PC-9 (cell line): ENCODE data around the gene SCO1. TPM values are rescaled to one million over a fixed set of nuclear protein-coding genes. Genes with fewer than 3 reads are reported as not detected.
"Not testable (repeated sequence)": the region's sequence is repeated elsewhere in the genome, so short reads cannot be mapped to it uniquely, and the experiment has no call there.

Source experiments
- BruUV-seq: library from RNA; stranded (reverse); fragments of 400-500 nt; replicated peaks from 2 replicates; lab custom pipeline; 2021; lab: Mats Ljungman, UMichigan
- CTCF ChIA-PET: fragments of 300-600 bp; sonication (Branson Sonifier 250); formaldehyde crosslinking; loops from one replicate; lab custom pipeline; 2022; ENCODE audit warnings: antibody characterized with exemption; lab: Charles Lee
- POLR2A ChIA-PET: fragments of 300-600 bp; sonication (Branson Sonifier 250); formaldehyde crosslinking; loops from one replicate; lab custom pipeline; 2022; ENCODE audit warnings: antibody characterized with exemption; ENCODE audit not compliant: unreplicated experiment; lab: Charles Lee
- DNase-seq, 2 experiments: peaks; one replicate each; pipeline versions ENCODE4 v3.0.0 to v3.0.0-alpha.2; 2015 to 2022; ENCODE audit warnings: mixed read lengths in 1 of 2
- H2AFZ ChIP-seq: fragments of 200-600 bp; sonication (generic); 2 replicates; pipeline ENCODE4 v1.8.1; 2017; ENCODE audit warnings: antibody characterized with exemption
- H3F3A ChIP-seq: fragments of 200-600 bp; sonication (generic); 2 replicates; pipeline ENCODE4 v1.8.1; 2017; ENCODE audit warnings: antibody characterized with exemption, mild to moderate bottlenecking, low read depth; ENCODE audit not compliant: insufficient read depth
- H3K27ac ChIP-seq: fragments of 200-600 bp; sonication (generic); 2 replicates; pipeline ENCODE4 v1.6.1; 2016; ENCODE audit warnings: mixed run types
- H3K27me3 ChIP-seq: fragments of 200-600 bp; sonication (generic); 2 replicates; pipeline ENCODE4 v1.6.1; 2016; ENCODE audit warnings: low read depth, mixed run types; ENCODE audit not compliant: insufficient read depth
- H3K36me3 ChIP-seq: fragments of 200-600 bp; sonication (generic); 2 replicates; pipeline ENCODE4 v1.6.1; 2016; ENCODE audit warnings: low read depth, mixed run types
- H3K4me1 ChIP-seq: fragments of 200-600 bp; sonication (generic); replicated peaks from 2 replicates; pipeline ENCODE4 v1.6.1; 2016; ENCODE audit warnings: mixed run types; ENCODE audit not compliant: insufficient read depth
- H3K4me2 ChIP-seq: fragments of 200-600 bp; sonication (generic); 2 replicates; pipeline ENCODE4 v1.6.1; 2017; ENCODE audit warnings: mixed run types
- H3K4me3 ChIP-seq: fragments of 200-600 bp; sonication (generic); 2 replicates; pipeline ENCODE4 v1.6.1; 2016; ENCODE audit warnings: mixed run types
- H3K79me2 ChIP-seq: fragments of 200-600 bp; sonication (generic); 2 replicates; pipeline ENCODE4 v1.6.1; 2017; ENCODE audit warnings: low read depth, mixed run types
- H3K9me2 ChIP-seq: fragments of 200-600 bp; sonication (generic); 2 replicates; pipeline ENCODE4 v1.8.1; 2017; ENCODE audit warnings: mild to moderate bottlenecking; ENCODE audit not compliant: insufficient read depth
- H3K9me3 ChIP-seq: fragments of 200-600 bp; sonication (generic); 2 replicates; pipeline ENCODE4 v1.8.1; 2016; ENCODE audit warnings: low read depth; ENCODE audit not compliant: insufficient read depth
- H4K20me1 ChIP-seq: fragments of 200-600 bp; sonication (generic); 2 replicates; pipeline ENCODE4 v1.8.1; 2017; ENCODE audit not compliant: insufficient read depth
- EZH2 ChIP-seq: fragments of 200-600 bp; sonication (generic); IDR thresholded peaks from 2 replicates; pipeline ENCODE4 v1.8.0; 2017; ENCODE audit warnings: antibody characterized with exemption, low read depth
- intact Hi-C: fragments of 100-400 bp; cut with micrococcal nuclease; formaldehyde crosslinking; loops from one replicate; pipeline ENCODE4 v1.10.0; 2022; ENCODE audit not compliant: unreplicated experiment
- total RNA-seq: library from RNA; stranded (reverse); gene quantifications from 2 replicates; pipeline ENCODE4 v1.2.3, GENCODE V29; 2021
- TF ChIP-seq, protein P1 (sequence below): fragments of 200-600 bp; sonication (generic); conservative IDR thresholded peaks from 2 replicates; pipeline ENCODE4 v1.6.1; 2017; ENCODE audit warnings: mixed run types, antibody characterized with exemption, mild to moderate bottlenecking, moderate library complexity

Gene SCO1
- total RNA-seq, 1 experiment from 2014 or later, result 39.6 TPM

DNA sequence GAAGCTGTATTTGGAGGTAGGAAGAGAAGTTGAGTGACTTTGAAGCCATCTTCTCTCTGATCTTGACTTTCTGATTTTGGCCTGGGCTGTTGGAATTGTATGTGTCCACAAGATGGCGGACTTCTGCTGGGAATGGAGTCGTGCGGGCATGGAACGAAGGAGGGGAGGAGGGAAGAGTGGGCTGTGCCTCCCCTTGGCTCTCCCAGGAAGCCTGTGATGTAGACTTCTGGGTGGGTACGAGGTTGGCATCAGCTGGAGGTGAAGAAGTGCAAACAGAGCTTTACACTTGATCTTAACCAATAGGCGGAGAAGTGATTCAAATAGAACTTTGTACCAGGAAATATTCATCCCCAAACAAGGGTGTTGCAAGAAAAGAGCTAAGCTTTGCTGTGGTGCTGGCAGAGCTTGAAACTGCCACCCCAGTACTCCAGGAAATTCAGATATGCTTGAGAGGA is 39.9 kb upstream of the SCO1 start:
- peak; percentile 47 to 53 for DNase-seq
- no peak overlapping the region for H2AFZ ChIP-seq
- peaks cover 49% of the 10 kb centered on the region for H3K27me3 ChIP-seq
- POLR2A ChIA-PET, result no interaction called here
- no peaks in the 10 kb centered on the region for H3F3A ChIP-seq
- H3K4me1 ChIP-seq, result no peaks in the 10 kb centered on the region
- H3K4me3 ChIP-seq, result no peak overlapping the region
- H3K9me3 ChIP-seq, result no peaks in the 10 kb centered on the region
- intact Hi-C loops, result loop anchor here (1.0 to 10.0 kb wide), 3 partner anchors 108 to 1248 kb away; no protein-coding TSS in a partner anchor
- no TSS peak for BruUV-seq
- no peak overlapping the region for H3K27ac ChIP-seq
- TF ChIP-seq, protein P1, sequence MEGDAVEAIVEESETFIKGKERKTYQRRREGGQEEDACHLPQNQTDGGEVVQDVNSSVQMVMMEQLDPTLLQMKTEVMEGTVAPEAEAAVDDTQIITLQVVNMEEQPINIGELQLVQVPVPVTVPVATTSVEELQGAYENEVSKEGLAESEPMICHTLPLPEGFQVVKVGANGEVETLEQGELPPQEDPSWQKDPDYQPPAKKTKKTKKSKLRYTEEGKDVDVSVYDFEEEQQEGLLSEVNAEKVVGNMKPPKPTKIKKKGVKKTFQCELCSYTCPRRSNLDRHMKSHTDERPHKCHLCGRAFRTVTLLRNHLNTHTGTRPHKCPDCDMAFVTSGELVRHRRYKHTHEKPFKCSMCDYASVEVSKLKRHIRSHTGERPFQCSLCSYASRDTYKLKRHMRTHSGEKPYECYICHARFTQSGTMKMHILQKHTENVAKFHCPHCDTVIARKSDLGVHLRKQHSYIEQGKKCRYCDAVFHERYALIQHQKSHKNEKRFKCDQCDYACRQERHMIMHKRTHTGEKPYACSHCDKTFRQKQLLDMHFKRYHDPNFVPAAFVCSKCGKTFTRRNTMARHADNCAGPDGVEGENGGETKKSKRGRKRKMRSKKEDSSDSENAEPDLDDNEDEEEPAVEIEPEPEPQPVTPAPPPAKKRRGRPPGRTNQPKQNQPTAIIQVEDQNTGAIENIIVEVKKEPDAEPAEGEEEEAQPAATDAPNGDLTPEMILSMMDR, result peak; percentile 66
- TF ChIP-seq EZH2, result no peak
- CTCF ChIA-PET, result interaction anchor here (1.5 kb wide), 1 partner anchor 408 kb away, joined by 5 read pairs; no protein-coding TSS in a partner anchor
- H3K9me2 ChIP-seq, result no peaks in the 10 kb centered on the region
- no peaks in the 10 kb centered on the region for H3K79me2 ChIP-seq
- no peaks in the 10 kb centered on the region for H3K36me3 ChIP-seq
- H3K4me2 ChIP-seq, result no peak overlapping the region
- H4K20me1 ChIP-seq, result no peaks in the 10 kb centered on the region

DNA sequence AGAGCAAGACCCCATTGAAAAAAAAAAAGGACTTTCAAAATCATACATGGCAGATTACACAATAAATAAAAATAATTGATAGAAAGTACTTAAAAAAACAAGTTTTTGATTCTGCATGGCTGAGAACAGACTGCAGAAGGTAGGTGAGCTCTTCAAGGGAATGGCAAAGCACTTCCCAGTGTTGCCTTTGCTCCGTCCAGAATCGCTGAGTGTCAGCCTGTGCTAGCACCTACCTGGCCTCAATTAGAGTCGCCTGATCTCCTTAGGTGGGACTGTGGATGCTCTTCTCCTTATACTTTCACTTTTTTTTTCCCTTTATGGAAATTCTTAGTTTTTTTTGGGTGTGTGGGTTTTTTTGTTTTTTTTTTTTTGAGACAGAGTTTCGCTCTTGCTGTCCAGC is 38.5 kb upstream of the SCO1 start:
- Histone ChIP-seq H3K4me3 (no peak overlapping the region), H3K4me1 (no peaks in the 10 kb centered on the region), H3K79me2 (no peaks in the 10 kb centered on the region), H3F3A (no peaks in the 10 kb centered on the region), H4K20me1 (no peaks in the 10 kb centered on the region), H3K9me2 (no peaks in the 10 kb centered on the region), H3K27me3 (peaks cover 46% of the 10 kb centered on the region), H3K4me2 (no peak overlapping the region), H3K36me3 (no peaks in the 10 kb centered on the region), H2AFZ (no peak overlapping the region), H3K9me3 (no peaks in the 10 kb centered on the region), H3K27ac (no peak overlapping the region)
- POLR2A ChIA-PET, result no interaction called here
- BruUV-seq, result no TSS peak
- no peak for DNase-seq
- TF ChIP-seq, protein P1, result no peak
- TF ChIP-seq EZH2, result no peak
- intact Hi-C loops, result loop anchor here (10.0 kb wide), 1 partner anchor 1249 kb away; no protein-coding TSS in a partner anchor
- CTCF ChIA-PET, result no interaction called here

DNA sequence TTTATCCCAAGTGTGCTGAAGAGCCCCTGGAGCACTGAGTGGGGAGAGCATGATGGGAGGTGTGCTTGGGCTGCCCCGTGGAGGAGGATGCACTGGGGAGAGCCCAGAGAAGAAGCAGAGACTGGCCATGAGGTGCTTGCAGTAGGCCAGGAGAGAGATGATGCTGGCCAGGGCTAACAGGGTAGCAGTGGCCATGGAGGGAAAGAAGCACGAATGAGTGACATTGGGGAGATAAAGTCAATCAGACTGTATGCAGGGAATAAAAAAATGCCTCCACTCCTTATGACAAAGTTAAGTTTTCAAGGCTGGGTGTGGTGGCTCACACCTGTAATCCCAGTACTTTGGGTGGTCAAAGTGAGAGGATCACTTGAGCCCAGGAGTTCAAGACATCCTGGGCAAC is 37.9 kb upstream of the SCO1 start:
- Histone ChIP-seq H2AFZ (no peak overlapping the region), H3K4me1 (no peaks in the 10 kb centered on the region), H3K27ac (no peak overlapping the region), H3K4me2 (no peak overlapping the region), H3K9me3 (no peaks in the 10 kb centered on the region), H4K20me1 (no peaks in the 10 kb centered on the region), H3K9me2 (no peaks in the 10 kb centered on the region), H3K4me3 (no peak overlapping the region), H3K79me2 (no peaks in the 10 kb centered on the region), H3F3A (no peaks in the 10 kb centered on the region), H3K27me3 (peaks cover 41% of the 10 kb centered on the region), H3K36me3 (no peaks in the 10 kb centered on the region)
- TF ChIP-seq EZH2, result no peak
- intact Hi-C loops, result loop anchor here (10.0 kb wide), 1 partner anchor 1250 kb away; no protein-coding TSS in a partner anchor
- ChIA-PET POLR2A (no interaction called here), CTCF (no interaction called here)
- DNase-seq, result no peak
- no TSS peak for BruUV-seq

GRCh38 chr17:10733666-10734065 is 36.3 kb upstream of the SCO1 start:
- no peaks in the 10 kb centered on the region for H3K9me3 ChIP-seq
- no peaks in the 10 kb centered on the region for H3F3A ChIP-seq
- H4K20me1 ChIP-seq, result no peaks in the 10 kb centered on the region
- intact Hi-C loops, result loop anchor here (10.0 kb wide), 1 partner anchor 1251 kb away; no protein-coding TSS in a partner anchor
- no peaks in the 10 kb centered on the region for H3K79me2 ChIP-seq
- no peaks in the 10 kb centered on the region for H3K9me2 ChIP-seq
- TF ChIP-seq, protein P1, result no peak
- no peak for TF ChIP-seq EZH2
- no peak for DNase-seq
- peaks cover 32% of the 10 kb centered on the region for H3K27me3 ChIP-seq
- H3K4me2 ChIP-seq, result no peak overlapping the region
- no peak overlapping the region for H3K27ac ChIP-seq
- POLR2A ChIA-PET, result no interaction called here
- H2AFZ ChIP-seq, result no peak overlapping the region
- H3K4me3 ChIP-seq, result no peak overlapping the region
- CTCF ChIA-PET, result no interaction called here
- no peaks in the 10 kb centered on the region for H3K4me1 ChIP-seq
- BruUV-seq, result no TSS peak
- H3K36me3 ChIP-seq, result no peaks in the 10 kb centered on the region

DNA sequence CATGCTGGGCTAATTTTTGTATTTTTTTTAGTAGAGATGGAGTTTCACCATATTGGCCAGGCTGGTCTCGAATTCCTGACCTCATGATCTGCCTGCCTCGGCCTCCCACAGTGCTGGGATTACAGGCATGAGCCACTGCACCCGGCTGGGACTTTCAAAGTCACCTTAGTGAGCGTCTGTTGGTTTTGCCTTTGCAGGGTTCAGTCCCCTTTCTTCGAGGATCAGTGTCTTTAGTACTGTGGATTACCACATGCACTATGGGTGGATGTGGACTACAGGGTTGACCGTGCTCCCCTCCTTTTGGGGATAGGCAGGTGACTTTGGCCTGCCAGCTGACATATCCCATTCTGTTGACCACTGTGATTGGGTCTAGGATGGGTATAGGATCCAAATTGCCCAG is 34.8 kb upstream of the SCO1 start:
- H4K20me1 ChIP-seq, DNase-seq, H3K36me3 ChIP-seq, H3K27ac ChIP-seq, H3K4me2 ChIP-seq, H3K79me2 ChIP-seq, CTCF ChIA-PET, H3K9me3 ChIP-seq, POLR2A ChIA-PET, H2AFZ ChIP-seq, H3K9me2 ChIP-seq, BruUV-seq, H3K4me1 ChIP-seq, H3K4me3 ChIP-seq, H3F3A ChIP-seq: not testable (repeated sequence)
- intact Hi-C loops, result loop anchor here (10.0 kb wide), 1 partner anchor 1253 kb away; no protein-coding TSS in a partner anchor
- peaks cover 26% of the 10 kb centered on the region for H3K27me3 ChIP-seq
